ENCODE data around the gene KIF17. TPM values are rescaled to one million over a fixed set of nuclear protein-coding genes. Genes with fewer than 3 reads are reported as not detected.

The KIF17 gene
- total and polyA plus RNA-seq, 2 of the 8 experiments (the other 6 are each of a cell fraction or from before 2014, with no cell fraction given) = 6.9 to 10.4 TPM

DNA sequence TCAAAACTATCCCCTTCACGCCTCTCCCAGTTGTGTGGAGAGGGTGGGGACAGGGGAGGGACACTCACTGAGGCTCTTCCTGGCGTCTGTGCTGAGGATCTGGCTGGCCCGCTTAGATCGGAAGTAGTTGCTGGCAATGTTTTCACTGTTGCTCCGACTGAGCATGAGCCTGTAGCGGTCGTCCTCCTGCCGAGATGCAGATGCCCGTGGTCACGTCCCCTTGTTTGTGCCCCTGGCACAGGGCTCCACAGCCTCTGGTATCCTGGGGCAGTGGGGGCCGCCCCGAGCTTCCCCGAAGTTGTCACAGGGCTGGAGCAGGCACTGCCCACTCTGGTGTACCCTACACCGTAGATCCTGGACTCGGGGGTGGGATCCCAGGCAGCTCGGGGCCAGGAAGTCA is 51.7 kb downstream of the KIF17 start:
- H2BK120ac ChIP-seq (replicated peaks; ENCODE audit: low read depth, low read length) = no peak overlapping the region
- H2BK20ac ChIP-seq (ENCODE audit: low read length) = no peak overlapping the region
- H4K91ac ChIP-seq (replicated peaks; ENCODE audit: insufficient read length, low read length) = no peak overlapping the region
- no peaks in the 10 kb centered on the region for H3K27me3 ChIP-seq (replicated peaks in 1 of 4; ENCODE audit: control insufficient read depth in 3 of 4, extremely low read depth in 1 of 4, insufficient read depth in 3 of 4, low read length in 3 of 4)
- no peak overlapping the region for H3K4ac ChIP-seq (replicated peaks; ENCODE audit: insufficient read length, low read depth, low read length)
- no peak for TF ChIP-seq EP300 (IDR thresholded peaks at IDR 0.05; ENCODE audit: borderline replicate concordance in 1 of 2, low read depth in 2 of 2, low read length in 2 of 2)
- TF ChIP-seq SP1 (IDR thresholded peaks at IDR 0.05; ENCODE audit: low read depth, low read length) = no peak
- peaks cover 0 to 5% (median 3%) of the 10 kb centered on the region in 4 experiments; a peak in 3 of 7 replicates for H3K4me1 ChIP-seq (replicated peaks in 1 of 4; ENCODE audit: control insufficient read depth in 3 of 4, insufficient read depth in 4 of 4, low read length in 3 of 4)
- H3K36me3 ChIP-seq (ENCODE audit: control insufficient read depth in 2 of 4, insufficient read depth in 4 of 4, low read length in 3 of 4) = no peaks in the 10 kb centered on the region
- FAIRE-seq = no peak
- CTCF ChIA-PET (ENCODE audit: partially characterized antibody) = interaction anchor here (1.0 to 1.8 kb wide), 6 partner anchors 10 to 92 kb away, joined by 3 to 7 read pairs (median 4); no protein-coding TSS in a partner anchor
- no peaks in the 10 kb centered on the region; a peak in 1 of 4 replicates for H3K9me3 ChIP-seq (ENCODE audit: insufficient read depth in 2 of 2, low read depth in 1 of 2, low read length in 1 of 2)
- H3K56ac ChIP-seq (replicated peaks; ENCODE audit: insufficient read length, low read depth, low read length) = no peak overlapping the region
- H2AK5ac ChIP-seq (ENCODE audit: low read depth, low read length) = no peak overlapping the region
- H3K79me2 ChIP-seq (ENCODE audit: control insufficient read depth in 1 of 2, insufficient read depth in 2 of 2, low read length in 2 of 2) = peaks cover 0 to under 1% of the 10 kb centered on the region in 2 experiments; a peak in 1 of 4 replicates
- no peak overlapping the region for H3K9ac ChIP-seq (replicated peaks in 1 of 4; ENCODE audit: extremely low read depth in 1 of 4, low read depth in 3 of 4, low read length in 3 of 4)
- no peak overlapping the region for H4K5ac ChIP-seq (ENCODE audit: insufficient read length, low read depth, low read length)
- H3K4me2 ChIP-seq (ENCODE audit: insufficient read depth in 1 of 2, low read depth in 2 of 2, low read length in 2 of 2) = no peak overlapping the region
- no peak overlapping the region for H3K18ac ChIP-seq (ENCODE audit: extremely low read depth, low read length)
- no peak overlapping the region for H3K4me3 ChIP-seq (ENCODE audit: extremely low read depth in 1 of 4, insufficient read depth in 2 of 4, low read depth in 3 of 4, low read length in 4 of 4)
- no peak overlapping the region for H2AFZ ChIP-seq (ENCODE audit: low read length)
- H3K23ac ChIP-seq (ENCODE audit: insufficient read length) = no peak overlapping the region
- WGBS, 2 experiments (ENCODE audit: extremely low coverage in 1 of 2, insufficient coverage in 1 of 2, insufficient read length in 1 of 2, insufficient replicate concordance in 2 of 2, low coverage in 1 of 2, low lambda C conversion rate in 2 of 2, missing lambda C conversion rate in 1 of 2) = 89% methylated on average over 14 of the region's 16 CpGs; no CpG with 5 or more reads in 1 of the 2 experiments
- H3K79me1 ChIP-seq (ENCODE audit: low read depth, low read length) = no peaks in the 10 kb centered on the region
- H4K20me1 ChIP-seq (replicated peaks in 1 of 2; ENCODE audit: control insufficient read depth in 1 of 2, insufficient read depth in 2 of 2, low read length in 2 of 2) = no peaks in the 10 kb centered on the region
- DNase-seq (ENCODE audit: low read depth in 1 of 2, low spot score in 2 of 2) = no peak
- no peak overlapping the region for H3K27ac ChIP-seq (ENCODE audit: low read depth, low read length)
- H4K8ac ChIP-seq (ENCODE audit: extremely low read depth, insufficient read depth, low read length) = no peak overlapping the region
- H2BK15ac ChIP-seq (ENCODE audit: low read length) = no peak overlapping the region
- peaks cover 8% of the 10 kb centered on the region for H3K23me2 ChIP-seq (ENCODE audit: low read depth, low read length)
- no peak overlapping the region for H3K14ac ChIP-seq (ENCODE audit: insufficient read length)
- no peak overlapping the region for H2BK12ac ChIP-seq (ENCODE audit: low read depth, low read length)
- no peak overlapping the region for H2BK5ac ChIP-seq (ENCODE audit: low read depth, low read length)
- POLR2A ChIA-PET (ENCODE audit: partially characterized antibody) = interaction anchor here (1.4 to 1.5 kb wide), 2 partner anchors 14 to 16 kb away, joined by 3 to 4 read pairs; no protein-coding TSS in a partner anchor
